ENCODE results near the gene XPO6.

Gene XPO6

GRCh38 chr16:28106467-28107215 is 105.1 kb downstream of the XPO6 start:
- DNase-seq: no peak

DNA sequence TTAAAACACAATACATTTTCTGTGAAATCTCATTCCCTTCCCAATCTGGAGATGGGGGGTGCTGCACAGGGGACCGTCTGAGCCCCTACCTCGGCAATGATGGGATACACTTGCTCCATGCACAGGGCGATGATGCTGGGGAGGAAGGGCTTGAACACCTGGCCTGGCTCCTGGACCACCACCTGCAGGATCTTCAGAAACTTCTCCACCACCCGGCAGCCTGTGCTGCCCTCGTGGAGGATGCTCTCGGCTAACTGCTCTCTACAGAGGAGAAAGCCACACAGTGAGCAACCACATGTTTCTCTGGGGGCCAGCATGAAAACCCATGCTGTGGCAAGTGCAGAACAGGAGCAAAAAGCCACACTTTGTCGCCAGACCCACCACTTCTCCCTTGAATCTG is 105.8 kb downstream of the XPO6 start:
- DNase-seq: no peak

GRCh38 chr16:28105297-28105696 is 106.5 kb downstream of the XPO6 start:
- DNase-seq: no peak

DNA sequence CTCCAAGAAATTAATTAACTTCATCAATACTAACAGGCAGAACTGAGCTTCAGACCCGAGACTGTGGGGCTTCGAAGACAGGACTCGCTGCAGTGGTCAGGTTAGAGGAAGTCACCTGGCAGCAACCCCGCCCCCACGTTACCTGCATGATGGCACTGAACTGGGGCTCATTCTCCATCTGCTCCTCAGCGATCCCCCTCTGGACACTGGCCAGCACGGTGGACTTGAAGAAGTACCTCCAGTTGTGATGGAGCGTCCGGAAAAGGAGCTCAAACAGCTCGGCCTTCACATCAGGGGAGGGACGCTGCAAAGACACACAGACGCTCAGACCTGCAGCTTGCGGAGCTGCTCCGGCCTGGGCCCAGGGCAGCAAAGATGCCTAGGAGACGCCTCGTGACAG is 107.4 kb downstream of the XPO6 start:
- no peak for DNase-seq

DNA sequence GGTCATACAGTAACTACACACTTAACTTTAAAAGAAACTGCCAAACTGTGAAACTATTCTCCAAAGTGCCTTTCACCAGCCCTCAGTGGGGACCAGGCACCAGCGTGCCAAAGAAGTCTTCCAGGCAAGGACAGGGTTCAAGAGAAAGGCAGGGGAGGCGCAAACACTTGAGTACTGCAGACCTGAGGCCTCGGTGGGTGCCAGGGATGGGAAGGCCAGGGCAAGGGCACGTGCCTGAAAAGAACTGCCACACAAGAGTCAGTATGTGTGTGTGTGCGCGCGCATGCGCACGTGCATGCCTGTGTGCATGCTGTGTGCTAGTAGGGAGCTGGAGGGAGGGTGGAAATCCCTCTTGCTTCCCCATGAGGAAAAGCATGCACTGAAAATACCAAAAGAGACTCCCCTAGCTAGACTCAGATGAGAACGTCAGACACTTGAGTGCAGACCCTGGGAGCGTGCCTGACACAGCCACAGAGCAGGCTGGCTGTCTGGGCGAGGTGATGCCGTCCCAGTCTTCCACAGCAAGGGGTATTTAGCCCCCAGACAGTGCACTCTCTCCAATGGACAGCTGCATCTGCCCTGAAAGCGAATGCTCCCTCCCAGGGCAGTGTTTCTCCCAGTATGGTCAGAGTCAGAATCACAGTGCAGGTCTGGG is 108.1 kb downstream of the XPO6 start:
- no peak for DNase-seq

GRCh38 chr16:28101533-28101890 is 110.3 kb downstream of the XPO6 start:
- DNase-seq: no peak

- DNase-seq: no peak
Measured at GRCh38 chr16:28100810-28101532, 110.8 kb downstream of the XPO6 start.

GRCh38 chr16:28098959-28099945 is 112.5 kb downstream of the XPO6 start:
- DNase-seq: no peak

DNA sequence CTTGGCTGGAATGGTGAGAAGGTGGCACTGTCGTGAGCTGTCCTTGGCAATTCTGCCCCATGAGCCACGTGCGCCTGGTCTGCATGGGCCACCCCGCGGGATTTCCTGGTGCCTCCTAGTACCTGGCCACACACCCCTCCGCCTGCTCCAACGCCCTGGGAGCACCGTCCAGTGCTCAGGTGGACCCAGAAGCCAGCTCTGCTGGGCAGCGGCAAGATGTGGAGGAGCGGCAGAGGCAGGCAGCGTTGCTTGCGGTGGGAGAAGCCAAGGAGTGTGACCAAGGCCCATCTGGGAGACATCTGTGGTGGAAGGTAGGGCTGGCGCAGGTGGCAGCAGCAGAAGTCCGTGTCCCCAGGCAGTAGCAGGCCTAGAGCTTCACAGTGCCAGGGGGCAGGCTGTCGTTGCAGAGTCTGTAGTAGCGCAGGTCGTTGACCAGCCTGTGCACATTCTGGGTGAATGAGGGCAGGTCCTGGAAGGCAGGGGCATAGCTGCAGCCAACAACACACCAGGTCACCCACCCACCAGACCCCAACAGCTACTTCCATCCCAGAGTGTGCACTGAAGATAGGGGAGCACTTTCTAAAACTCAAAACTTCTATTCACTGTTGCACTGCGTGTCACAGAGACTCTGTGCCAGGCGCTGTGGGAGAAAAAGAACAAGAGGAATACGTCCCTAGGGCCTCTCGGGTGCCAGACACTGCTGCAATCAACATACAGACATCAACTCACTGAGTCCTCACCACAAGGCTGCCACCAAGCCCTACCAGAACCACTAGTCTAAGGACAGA is 113.4 kb downstream of the XPO6 start:
- DNase-seq: no peak

GRCh38 chr16:28096983-28097899 is 114.5 kb downstream of the XPO6 start:
- DNase-seq: no peak

GRCh38 chr16:28093385-28093725 is 118.4 kb downstream of the XPO6 start:
- DNase-seq: no peak

DNA sequence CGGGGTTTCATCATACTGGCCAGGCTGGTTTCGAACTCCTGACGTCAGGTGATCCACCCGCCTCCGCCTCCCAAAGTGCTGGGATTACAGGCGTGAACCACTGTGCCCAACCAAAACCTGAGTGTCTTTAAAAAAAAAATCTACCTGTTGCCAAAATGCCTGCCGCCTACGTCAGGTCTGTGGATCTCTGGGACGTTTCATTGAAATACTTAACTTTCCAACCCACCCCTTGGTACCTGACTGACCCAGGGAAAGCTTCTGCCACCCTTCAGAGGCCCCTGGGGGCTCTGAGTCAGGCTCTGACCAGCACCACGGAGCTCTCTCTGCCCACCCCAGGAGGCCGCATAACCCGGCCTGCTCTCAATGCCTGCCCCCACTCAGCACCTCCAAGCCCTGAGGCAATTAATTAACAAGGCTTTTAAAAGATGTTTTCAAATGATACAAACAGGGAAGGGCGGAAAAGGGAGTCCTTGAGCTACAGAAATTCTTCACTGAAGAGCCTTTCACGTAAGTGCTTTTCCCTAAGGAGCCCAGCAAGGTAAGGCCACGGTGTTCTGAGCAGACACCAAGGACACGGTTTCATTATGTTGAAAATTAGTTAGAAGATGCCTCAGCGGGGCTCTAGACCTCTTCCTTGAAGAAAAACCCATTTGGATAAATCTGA is 118.9 kb downstream of the XPO6 start:
- no peak for DNase-seq

GRCh38 chr16:28091656-28092055 is 120.1 kb downstream of the XPO6 start:
- no peak for DNase-seq

- DNase-seq: no peak
Measured at GRCh38 chr16:28090646-28091377, 121.0 kb downstream of the XPO6 start.

GRCh38 chr16:28089992-28090365 is 121.8 kb downstream of the XPO6 start:
- DNase-seq: no peak

DNA sequence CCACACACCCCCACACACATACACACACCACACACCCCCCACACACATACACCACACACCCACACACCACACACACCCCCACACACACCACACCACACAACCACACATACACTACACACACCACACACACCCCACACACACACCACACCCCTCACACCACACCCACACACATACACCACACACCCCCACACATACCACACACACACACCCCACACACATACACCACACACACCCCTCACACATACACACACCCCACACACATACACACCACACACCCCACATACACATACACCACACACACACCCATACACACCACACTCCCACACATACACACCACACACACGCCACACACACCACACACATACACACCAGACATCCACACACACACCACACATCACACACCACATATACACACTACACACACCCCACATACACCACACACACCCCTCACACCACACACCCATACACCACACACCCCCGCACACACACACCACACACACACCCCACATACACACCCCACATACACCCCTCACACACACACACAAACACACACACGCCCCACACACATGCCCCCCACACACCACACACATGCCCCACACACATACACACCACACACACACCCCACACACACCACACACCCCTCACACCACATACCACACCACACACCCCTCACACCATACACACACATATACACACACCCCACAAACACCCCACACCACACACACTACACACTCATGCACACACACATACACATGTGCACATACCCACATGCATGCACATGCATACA is 122.4 kb downstream of the XPO6 start:
- DNase-seq: no peak

DNA sequence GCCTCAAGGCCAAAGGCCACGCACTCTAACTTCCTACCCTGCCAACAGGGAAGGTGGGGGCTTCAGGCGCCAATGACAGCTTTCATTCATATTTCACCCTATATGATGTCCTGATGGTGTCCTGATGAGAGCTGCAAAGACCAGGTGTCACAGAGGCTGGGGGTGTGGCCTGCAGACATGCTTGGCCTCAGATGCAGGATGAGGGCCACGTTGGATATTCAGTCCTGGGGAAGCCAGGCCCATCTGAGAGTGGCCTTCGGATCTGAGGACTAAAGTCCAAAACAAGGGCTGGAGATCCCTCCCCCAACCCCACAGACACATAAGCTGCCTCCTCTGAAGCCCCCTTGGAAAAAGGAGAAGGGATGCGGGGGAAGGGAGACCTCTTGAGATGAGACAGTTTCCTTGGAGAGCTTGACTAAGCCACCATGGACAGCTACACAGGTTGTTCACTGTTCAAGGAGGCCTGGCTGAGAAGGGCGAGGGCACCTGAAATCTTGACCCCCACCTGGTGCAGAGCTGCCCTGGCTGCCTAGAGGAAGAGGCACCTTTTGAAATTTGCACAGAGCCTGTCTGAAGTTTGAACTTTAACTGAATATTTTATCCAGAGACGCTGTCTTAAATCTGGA is 124.0 kb downstream of the XPO6 start:
- no peak for DNase-seq

DNA sequence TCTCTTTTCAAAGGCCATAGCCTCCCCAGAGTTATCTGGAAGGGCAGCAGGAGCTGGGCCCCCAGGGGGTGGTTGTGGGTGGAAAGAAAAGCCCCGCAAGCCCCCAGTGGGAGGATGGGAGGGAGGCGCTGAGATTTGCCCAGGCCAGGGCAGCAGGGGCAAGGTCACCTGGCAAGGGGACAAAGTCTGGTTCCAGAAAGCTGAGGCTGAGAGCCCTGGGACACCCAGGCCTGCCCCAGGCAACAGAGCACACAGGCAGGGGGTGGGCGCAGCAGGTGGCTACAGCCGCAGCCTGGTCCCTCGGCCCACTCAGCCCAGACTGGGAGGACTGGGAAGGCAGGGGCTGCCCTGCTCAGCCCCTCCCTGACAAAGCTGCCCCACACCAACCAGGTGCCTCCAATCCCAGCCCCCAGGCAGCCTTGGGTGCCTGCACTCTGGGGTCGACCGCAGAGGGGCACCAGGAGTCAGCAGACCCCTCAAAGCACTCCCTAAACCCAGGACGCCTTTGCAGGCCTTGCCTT is 124.6 kb downstream of the XPO6 start:
- no peak for DNase-seq
